Measurements from ENCODE around the gene MERTK.
"Not testable (repeated sequence)": the region's sequence is repeated elsewhere in the genome, so short reads cannot be mapped to it uniquely, and the experiment has no call there.

MERTK gene

DNA sequence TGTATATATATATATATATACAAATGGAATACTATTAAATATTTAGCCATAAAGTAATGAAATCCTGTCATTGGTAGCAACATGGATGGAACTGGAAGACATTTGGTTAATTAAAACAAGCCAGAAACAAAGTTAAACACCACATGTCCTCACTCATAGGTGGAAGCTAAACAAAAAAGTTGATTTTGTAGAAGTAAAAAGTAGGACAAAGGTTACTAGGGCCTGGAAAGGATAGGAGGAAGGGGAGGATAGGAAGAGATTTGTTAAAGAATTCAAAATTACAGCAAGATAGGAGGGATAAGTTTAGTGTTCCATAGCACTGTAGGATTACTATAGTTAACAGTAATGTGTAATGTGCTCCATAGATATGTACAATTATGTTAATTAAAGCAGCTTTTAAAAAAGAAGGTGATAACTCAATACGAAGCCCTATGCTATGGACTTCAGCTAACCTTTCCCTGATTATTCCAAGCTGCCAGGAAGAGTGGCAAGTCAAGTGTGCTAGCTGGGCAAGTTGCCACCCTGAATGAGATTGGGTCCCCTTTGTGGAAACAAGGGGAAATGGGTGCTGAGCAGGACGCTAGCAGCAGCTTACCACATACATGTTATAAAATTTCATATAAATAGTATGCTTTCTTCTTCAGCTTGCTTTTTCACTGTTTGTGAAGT is 12.3 kb downstream of the MERTK start:
- no peak for DNase-seq

DNA sequence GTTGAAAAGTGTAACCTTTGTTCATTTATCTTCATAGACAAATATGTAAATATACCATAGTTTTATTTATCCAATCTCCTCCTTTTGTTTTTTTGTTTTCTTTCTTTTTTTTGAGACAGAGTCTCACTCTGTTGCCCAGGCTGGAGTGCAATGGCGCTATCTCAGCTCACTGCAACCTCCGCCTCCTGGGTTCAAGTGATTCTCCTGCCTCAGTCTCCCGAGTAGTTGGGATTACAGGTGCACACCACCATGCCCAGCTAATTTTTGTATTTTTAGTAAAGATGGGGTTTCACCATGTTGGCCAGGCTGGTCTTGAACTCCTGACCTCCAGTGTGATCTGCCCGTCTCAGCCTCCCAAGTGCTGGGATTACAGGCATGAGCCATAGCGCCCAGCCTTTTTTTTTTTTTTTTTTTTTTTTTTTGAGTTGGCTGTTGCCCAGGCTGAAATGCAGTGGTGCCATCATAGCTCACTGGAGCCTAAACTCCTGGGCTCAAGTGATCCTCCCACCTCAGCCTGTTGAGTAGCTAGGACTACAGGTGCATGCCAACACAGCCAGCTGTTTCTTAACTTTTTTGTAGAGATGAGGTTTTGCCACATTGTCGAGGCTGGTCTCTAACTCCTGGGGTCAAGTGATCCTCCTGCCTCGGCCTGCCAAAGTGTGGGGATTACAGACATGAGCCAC is 13.0 kb downstream of the MERTK start:
- not testable (repeated sequence) for DNase-seq

DNA sequence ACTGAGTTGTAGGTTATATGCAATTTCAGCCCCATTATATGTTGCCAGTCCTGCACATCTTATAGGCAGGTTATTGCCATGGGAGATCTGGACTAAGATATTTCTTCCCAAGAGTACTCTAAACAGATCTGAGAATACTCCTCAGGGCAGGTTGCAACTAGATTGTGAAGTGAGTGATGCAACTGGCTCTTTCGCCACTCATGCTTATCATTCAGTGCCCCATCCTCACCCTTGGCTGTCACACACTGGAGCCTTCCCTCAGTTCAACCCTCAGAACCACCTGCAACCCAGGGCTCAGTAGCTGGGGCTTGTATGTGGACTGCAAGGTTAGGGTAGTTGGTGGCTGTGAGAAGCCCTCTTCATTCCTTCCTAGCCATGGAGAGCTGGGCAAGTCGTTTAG is 14.1 kb downstream of the MERTK start:
- DNase-seq, result no peak

DNA sequence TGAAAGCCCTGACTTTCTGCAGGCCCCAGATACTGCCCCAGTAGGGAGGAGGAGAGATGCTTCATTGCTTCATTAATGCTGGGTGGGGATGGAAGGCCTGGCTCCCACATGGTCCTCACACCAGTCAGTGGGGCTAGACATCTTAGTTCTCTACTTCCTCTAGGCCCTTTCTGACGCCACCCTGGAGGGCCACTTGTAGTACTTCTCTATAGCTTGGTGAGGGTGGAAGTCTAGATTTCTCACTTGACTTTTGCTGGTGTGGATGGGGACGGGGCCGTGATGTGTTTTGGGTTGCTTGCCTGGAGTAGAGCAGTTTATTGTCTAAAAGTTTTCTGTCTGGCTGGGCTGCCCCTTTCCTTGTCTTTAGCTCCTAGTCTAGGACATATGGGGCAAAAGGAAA is 18.7 kb downstream of the MERTK start:
- no peak for DNase-seq

DNA sequence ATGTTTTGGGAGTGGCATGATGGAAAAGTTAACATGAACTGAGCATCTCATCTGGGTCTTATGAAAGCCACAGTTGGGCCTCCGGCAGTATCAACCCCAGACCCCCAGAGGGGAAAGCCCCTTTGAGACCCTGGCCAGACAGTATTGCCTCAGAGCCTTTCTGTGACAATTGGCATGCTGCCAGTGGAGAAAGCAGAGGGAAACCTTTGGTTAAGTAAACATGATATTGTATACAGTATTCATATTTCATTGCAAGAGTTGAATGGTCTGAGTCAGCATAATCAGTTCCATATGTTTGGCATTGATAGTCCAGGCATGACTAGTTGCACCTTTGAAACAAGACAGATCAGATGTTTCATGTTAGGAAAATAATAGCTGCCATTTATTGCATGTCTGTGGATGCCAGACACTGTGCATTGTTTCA is 20.0 kb downstream of the MERTK start:
- no peak for DNase-seq

DNA sequence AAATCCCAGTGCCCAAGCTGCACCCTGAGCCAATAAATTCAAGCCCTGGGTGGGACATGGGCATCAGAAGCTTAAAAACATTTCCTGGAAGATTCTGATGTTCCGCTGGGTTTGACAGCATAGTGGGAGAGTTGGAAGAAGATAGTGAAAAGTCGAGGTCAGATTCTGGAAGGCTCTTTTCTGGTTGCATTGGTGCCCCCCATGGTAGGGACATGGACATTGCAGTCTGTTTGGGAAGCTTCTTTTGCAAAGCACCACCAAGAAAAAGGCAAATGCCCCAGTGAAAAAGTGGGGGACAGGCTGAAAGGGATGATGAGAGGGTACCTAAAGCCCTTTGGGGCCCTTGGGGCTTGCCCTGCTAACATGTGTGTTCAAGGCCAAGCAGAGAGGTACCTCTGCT is 21.0 kb downstream of the MERTK start:
- DNase-seq, result no peak

DNA sequence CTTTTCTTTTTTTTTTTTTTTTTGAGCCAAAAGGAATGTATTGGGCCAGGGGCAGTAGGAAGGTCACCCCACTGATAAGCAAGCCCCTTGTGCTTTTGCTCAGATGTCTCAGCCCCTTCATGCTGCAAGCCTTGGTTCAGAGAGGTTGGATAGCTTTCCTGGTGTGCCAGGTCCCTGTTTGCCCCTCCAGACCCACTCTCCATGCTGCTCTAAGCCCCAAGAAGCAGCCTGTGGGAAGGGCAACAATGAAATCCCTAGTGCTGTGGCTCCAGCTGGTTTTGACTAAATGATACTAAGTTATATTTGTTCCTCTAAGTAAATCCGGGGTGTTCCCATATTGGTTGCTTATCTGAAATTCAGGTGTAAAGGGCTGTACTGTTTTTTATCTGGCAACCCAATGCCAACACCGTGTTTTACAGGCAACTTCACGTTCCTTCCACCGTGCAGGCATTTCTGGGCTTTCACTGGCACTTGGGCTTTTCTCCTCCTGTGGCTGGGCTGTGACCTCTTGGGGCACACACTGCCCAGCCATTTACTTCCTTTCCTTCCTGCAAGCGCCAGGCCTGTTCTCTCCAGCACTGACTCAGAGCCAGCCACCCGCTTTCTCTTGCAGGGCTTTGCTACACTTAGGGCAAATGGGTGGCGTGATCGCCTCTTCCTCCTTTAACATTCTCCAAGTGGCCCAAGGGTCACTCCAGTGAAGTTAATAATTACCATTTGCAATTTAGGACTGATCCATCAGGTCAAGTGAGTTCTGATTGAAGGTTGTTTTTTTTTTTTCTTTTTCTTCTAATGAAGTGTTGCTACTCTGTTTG is 21.6 kb downstream of the MERTK start:
- DNase-seq, result no peak

DNA sequence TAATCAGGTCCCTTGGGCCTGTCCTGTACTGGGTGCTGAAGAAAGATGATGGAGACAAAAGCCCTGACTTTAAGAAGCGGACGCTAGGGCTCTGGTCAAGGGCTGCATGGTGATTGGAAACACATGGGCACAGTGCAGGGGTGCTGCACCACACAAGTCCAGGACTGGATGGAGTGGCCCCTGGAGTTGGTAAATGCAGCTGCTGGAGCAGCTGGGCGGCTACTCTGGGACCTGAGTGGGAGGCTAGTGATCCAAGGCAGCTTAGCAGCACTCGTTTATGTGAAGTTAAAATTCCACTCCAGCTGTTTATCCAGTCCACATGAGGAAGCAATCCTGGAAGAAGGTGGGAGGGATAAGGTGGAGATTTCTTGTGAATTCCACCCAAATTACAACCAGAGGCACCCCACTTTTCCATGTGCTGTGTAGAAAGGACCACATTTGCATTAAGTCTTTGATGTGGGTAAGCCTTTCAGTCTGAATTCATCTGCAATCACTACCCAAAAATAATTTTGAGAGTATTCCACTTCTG is 24.9 kb downstream of the MERTK start:
- no peak for DNase-seq

DNA sequence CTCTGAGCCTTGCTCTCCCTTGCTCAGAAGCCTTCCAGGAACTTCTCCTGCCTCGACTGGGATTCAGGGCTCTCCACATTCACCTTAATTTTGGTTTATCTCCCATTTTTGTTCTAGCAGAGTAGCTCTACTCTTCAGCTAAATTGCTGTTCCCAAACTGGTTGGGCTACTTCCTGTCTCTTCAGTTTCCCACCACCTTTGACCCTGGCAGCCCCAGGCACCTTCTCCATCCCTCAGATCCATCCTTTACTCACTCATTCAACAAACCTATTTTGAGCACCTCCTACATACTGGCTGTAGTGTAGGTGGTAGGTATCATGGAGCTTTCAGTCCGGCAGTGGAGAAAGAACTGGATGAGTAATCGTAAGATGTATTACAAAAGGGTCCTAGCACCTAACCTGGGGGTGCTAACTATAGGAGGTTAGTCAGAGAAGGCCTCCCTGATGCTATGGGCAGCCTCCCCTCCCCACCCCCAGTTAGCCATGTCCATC is 26.3 kb downstream of the MERTK start:
- DNase-seq, result no peak

DNA sequence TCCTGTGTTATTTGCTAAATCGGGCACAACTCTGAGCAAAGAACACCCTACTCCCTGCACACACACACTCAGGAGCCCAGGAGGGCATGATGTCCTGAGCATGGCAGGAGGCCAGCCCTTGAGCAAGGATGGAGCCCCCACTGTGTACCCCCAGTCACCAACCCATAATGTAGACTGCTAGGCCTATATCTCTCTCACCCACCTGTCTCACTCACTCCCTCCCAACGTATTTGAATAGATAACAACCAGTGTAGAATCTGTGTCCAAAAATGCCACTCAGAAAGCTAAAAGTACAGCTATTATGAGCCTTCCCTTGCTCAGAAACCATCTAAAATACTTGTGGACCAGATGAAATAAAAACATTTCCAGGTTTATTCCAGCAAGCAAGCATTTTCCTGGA is 29.3 kb downstream of the MERTK start:
- DNase-seq, result no peak

DNA sequence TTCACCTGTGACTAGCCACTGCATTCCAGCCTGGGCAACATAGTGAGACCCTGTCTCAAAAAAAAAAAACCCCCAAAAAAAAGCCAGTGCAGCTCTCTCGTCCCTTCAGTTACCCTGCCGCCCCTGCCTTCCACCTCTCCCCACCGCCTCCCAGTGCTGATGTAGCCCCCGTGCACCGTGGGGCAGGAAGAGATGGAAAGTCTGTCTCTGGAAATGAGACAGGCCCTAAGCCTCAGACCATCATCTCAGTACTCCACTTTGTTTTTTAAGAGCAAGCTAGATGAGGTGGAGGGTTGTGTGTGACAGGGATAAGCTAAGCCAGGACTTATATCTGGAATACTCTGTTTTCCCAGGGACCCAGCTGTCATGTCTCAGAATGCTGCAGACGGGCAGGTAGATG is 32.0 kb downstream of the MERTK start:
- no peak for DNase-seq

DNA sequence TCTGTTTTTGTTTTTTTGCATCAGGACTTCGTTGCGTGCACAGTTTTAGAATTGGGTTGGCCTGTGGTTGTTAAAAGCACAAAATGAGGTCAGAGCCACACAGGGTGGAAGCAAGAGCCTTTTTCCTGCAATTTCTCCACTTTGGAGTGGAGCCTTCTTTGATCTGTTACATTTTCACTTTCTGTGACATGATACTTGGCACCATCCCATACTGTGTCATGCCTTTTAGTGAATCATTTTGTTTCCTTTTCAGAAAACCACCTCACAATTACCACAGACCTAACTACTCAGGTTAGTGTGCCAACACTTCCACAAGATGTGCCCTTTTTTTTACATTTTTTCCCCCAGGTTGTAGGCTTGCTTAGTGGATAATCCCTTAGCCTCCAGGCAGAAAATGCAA is 32.5 kb downstream of the MERTK start:
- no peak for DNase-seq

DNA sequence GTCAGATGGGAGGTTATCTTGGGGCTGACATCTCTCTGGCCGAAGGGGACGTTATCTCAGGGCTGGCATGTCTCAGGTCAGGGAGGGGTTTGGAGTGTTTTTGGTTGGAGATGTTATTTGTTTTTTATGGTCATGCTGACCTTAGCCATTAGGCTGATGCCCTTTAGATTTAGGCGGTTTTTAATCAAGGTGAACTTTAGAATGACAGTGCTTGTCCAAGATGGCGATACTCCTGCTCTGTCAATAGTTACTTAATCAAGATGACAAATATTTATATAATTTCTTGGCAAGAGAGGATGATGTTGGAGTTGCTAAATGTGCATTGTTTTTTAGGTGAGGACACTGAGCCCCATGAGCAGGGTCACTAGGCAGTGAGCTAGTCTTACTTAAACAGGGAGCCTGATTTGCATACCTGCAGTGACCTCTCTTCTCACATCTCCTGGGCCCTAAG is 34.5 kb downstream of the MERTK start:
- DNase-seq, result no peak

DNA sequence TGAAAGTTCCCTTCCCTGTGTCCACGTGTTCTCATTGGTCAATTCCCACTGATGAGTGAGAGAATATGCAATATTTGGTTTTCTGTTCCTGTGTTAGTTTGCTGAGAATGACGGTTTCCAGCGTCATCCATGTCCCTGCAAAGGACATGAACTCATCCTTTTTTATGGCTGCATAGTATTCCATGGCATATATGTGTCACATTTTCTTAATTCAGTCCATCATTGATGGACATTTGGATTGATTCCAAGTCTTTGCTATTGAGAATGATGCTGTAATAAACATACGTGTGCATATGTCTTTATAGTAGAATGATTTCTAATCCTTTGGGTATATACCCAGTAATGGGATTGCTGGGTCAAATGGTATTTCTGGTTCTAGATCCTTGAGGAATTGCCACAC is 35.5 kb downstream of the MERTK start:
- not testable (repeated sequence) for DNase-seq

DNA sequence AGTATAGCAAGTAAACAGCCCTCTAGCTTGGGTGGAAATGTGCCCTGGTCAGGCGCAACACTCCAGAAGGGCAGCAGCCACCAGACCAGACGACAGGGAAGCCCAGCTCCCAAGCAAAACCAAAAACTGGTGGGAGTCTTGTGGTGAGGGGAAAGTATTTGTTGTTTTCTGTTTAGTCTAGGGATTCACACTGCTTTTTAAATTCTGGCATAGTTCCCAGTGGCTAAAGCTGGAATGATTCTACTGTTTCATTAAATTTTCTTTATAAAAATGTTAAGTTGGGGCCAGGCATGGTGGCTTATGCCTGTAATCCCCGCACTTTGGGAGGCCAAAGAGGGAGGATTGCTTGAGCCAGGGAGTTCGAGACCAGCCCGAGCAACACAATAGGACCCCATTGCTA is 38.5 kb downstream of the MERTK start:
- DNase-seq, result no peak

DNA sequence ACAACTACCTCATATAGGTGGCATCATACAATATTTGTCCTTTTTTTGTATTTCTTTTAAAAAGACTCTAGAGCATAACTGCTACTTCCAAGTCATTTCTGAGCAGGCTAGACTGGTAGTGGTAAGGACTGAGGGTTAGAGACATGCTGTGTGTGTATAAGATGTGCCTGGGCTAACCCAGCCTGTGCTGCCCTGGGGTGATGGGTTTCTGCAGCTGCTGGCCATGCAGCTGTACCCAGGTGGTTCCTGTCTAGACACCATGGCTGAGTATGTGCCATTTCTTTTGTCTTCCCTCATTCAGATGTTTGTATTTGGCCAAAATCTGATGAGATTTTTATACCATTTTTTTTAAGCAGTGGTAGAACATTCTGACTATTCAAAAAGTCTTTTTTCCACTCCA is 40.0 kb downstream of the MERTK start:
- no peak for DNase-seq

DNA sequence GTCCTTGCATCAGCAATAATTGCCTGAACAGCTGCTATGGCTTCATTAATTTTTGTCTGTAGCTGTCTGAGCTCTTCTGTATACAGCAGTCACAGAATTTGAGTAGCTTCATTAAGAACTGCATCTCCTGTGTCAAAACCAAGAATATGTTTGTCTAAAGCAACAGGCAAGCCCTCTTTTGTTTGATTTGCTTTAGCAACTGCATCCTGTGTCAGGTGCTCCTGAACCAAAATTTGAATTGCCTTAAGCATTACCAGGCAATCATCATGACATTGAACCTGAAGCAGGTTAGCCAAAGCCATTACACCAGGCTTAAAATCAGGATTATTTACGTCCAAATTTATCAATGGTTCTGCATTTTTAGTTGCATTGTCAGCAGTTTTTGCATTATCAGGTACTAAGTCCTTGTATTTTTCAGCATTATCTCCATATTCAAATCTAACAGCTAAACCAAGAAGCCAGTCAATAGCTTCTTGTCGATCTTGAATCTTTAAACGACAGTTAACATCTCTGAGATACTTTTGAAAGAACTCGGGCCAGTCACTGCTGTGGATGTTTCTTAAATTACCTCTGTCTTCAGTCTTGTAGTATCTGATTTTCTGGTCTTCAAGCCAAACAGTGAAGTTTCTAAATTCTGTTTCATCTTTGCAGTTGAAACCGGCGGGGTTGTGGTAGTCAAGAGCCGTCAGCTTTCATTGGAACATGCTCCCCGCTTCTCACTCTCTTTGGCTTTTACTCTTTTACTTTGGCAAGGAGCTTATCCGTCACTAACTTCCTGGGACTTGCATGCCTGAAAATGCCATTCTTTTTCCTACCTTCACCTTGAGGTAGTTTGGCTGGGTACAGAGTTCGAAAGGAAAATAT is 42.2 kb downstream of the MERTK start:
- no peak for DNase-seq

DNA sequence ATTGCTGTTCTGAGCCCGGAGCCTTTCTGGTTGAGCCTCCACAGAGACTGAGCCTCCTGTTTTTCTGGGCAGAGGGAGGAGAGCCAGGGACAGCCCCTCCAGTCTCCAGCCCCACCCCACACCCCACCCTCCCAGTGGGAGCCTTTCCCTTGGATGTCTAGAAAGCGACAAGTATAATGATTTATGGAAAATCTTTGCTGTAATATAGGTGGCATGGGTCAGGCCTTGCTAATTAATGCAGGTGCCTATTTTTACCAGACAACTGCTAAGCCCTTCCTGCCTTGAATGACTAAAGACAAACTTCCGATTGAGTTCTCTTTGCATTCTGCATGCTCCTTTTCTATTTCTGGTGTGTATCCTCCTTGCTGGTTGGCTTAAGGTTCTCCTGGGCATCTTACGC is 43.1 kb downstream of the MERTK start:
- DNase-seq, result no peak

DNA sequence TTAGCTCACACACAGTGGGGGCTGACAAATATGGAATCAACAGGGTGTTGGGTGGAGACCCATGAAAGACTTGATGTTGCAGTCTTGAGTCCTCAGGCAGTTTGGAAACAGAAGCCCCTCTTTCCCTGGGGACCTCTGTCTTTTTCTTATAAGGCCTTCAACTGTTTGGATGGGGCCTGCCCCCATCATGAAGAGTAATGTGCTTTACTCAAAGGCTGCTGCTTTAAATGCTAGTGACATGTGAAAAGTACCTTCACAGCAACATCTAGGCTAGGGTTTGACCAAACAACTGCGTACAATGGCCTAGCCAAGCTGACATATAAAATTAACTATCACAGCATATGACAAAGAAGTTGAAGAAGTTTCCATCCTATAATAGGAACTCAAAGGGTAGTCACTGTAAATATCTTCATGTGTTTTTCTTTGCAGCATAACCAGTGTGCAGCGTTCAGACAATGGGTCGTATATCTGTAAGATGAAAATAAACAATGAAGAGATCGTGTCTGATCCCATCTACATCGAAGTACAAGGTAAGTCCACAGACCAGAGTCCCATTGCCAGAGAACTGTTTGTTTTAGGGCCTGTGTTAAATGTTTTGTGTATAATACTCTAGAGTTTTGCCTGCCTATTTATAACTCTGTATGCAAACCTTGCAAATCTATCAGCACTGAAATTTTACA is 46.3 kb downstream of the MERTK start:
- DNase-seq, result no peak

DNA sequence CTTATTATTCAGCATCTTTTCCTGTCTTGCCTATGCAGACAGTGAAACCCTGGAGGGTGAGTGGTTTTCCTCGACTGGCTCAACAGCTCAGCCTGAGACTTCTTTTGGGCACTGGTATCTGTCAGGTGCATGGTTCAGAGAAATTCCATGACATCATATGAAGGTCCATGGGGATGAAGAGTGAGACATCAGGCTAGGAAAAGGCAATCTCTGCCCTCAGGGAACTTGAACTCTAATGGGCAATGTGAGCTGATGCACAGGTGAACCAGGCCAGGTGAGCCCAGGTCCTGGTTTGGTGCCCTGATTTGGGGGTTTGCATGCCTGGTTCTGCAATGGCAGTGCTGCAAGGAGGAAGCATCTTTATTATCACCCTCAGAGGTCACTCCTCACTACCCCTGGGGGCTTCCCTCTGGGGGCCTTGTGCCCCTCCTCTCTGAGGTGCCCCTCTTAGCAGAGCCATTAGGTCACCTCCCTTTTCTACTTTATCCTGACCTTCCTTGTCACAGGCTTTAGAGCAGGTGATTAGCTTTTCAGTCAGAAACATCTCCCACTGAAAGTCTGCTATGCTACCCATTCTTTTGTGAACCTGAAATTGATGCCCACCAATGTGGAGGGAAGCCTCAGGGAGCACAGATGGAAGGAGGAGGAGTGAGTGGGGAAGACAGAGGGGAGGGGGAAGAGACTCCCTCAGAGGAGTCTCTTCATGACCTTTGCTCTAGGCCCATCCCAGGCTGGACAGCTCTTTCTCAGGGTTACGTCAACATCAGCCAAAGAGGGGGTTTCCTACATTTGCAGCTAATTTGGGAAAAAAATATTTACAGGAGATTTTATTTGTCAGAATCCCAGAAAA is 47.3 kb downstream of the MERTK start:
- DNase-seq, result no peak

All from GDM1 (cell line).